Hematopoietic multipotent progenitor cell treated with erythropoietin and hydrocortisone succinate and interleukin-3 and kit ligand, for 15 days (in vitro differentiated cells): ENCODE data around the gene CD27.
"Not testable (repeated sequence)": the region's sequence is repeated elsewhere in the genome, so short reads cannot be mapped to it uniquely, and the experiment has no call there.

Experiments used
- DNase-seq: peaks from one replicate; pipeline ENCODE4 v3.0.0-alpha.2; 2015; ENCODE audit warnings: low spot score

The CD27 gene

DNA sequence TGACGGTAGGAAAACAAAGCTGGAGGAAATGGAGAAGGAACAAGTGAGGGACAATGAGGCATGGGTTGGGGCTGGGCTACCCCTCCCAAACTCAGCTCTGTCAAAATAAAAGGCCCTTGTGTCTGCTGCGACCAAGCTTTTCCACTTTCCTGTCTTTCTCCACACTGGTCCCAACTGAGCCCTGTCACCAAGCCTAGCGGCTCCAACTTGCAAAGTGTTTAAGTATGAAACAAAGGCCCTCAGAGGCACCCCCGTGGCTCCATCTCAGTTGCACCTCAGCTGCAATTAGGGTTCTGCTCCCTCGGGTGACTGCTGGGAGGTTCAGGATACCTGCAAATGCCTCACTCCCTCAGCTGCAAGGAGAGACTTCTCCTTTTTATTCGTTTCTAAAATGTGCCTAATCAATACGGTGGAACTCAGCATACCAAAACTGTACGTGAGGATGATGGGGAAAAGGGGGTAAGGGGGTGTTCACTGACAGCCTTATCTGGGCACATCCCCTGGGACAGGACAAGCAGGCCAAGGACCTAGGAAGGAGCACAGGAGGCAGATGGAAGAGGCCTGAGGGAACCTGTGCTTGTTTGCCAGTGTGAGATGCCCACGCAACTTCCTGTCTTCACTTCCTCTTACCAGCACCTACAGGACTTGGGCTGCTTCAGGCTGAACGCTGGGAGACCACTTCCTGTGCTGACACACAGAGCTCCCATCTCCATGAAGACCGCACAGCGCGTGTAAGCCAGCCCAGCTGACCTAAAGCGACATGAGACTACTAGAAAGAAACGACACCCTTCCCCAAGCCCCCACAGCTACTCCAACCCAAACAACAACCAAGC is 16.9 kb downstream of the CD27 start:
- no peak for DNase-seq

DNA sequence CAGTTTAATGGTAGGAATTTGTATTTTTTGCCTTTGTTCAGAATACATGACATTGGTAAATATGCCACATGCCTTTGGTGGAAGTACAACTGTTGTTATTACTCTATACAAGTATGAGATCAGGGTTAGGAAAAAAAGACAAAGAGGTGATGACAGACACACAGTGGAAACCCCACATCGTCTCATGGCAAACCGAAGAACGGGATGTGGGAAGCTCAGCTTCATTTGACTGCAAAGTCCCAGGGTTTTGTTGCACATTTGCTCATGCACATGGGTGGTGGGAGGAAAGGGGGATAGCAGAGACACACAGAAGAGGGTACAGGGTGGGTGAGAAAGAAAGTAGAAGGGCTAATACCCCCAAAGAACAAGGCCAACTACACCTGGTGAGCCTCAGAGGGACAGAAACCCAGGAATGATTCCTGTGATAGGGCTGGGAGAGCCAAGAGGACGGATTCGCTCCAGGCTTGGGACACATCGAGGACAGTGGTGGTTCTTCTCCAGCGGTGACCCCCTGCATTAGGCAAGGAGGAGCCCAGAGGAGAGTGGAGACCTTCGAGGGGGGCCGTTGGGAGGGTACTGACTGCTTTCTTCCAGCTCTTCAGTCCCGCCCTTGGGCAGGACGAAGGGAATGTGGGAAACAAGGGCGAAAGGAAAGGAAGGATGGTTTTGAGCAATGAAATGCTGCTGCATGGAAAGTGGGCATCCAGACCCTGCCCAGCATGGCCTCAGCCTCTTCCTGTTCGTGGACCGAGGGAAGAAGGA is 17.7 kb downstream of the CD27 start:
- no peak for DNase-seq

DNA sequence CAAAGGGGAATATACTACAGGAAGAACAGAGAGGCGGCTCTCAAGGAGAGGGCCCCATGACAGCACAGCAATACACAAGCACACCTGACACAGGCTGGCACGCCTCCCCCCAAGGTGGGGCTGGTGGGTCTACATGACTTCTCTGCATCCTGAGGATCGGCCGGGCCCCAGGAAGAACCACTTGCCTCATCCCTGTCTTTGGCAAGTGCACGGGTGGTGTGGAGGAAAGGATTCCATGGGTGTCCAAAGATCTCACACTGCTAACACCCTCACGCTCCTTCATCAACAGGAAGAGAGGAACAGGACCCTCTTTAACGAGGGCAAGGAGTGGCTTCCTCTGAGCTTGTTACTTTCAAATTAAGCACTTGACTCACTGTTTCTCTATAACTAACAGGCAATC is 18.5 kb downstream of the CD27 start:
- DNase-seq: no peak

GRCh38 chr12:6463858-6464257 is 19.1 kb downstream of the CD27 start:
- no peak for DNase-seq

DNA sequence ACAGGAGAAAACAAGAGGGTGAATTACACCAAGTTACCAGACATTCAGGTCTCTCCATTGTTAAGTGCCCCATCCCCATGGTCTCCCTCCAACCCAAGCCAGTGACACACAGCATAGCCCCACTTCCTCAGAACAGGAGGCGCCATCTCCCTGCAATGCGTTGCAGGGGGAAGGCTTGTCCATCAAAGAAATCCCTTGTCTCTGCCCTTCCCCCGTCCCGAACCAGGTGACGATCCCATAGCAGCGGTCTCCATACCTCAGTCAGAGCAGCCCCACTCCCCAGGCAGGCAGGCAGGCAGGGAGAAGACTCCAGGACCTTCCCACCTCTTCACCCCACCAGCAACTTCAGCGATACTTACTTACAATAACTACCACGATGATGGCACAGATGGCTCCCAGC is 19.8 kb downstream of the CD27 start:
- DNase-seq: no peak

GRCh38 chr12:6465467-6466183 is 20.9 kb downstream of the CD27 start:
- DNase-seq: peak; percentile 82

- DNase-seq: no peak
These were observed 21.4 kb downstream of the CD27 start for GRCh38 chr12:6466184-6466573.

DNA sequence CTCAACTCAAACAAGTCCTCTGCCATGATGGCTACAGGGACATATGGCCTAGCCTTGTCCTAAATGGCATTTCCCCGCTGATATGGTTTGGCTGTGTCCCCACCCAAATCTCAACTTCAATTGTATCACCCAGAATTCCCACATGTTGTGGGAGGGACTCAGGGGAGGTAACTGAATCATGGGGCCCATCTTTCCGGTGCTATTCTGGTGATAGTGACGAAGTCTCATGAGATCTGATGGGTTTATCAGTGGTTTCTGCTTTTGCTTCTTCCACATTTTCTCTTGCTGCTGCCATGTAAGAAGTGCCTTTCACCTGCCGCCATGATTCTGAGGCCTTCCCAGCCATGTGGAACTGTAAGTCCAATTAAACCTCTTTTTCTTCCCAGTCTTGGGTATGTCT is 22.0 kb downstream of the CD27 start:
- not testable (repeated sequence) for DNase-seq

- not testable (repeated sequence) for DNase-seq
These were observed 23.0 kb downstream of the CD27 start for GRCh38 chr12:6467571-6468282.

DNA sequence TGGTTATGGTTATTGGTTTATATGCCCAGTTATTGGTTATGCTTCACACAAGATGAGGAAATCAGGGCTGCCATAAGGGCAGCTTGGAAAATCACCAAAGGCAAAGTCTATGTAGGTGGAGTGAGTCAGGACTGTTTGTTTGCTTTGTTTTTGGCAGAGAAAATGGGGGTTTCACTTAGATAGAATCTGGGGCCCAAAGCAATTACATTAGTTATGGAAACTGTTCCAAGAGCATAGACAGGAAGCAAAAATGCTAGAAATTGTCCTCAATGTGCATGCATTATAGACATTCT is 23.5 kb downstream of the CD27 start:
- DNase-seq: no peak

DNA sequence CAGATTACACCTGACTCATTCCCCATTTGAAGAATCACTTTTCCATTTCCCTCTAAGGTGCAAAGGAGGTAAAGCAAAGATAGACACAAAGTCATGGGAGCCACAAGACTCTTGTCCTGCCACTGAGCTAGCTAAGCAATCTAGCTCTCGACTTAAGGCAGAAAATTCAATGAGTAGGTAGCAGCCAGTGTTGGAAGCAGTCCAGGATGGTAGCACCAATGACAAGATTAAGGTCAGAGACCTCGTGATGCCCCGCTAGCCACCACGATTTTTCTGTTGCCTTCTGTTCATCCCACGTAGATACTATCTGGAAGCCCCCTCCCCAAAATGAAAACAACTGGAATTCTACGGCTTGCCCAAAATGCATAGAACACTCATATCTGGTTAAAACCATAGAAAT is 24.3 kb downstream of the CD27 start:
- DNase-seq: no peak

GRCh38 chr12:6469609-6470374 is 25.0 kb downstream of the CD27 start:
- DNase-seq: no peak

DNA sequence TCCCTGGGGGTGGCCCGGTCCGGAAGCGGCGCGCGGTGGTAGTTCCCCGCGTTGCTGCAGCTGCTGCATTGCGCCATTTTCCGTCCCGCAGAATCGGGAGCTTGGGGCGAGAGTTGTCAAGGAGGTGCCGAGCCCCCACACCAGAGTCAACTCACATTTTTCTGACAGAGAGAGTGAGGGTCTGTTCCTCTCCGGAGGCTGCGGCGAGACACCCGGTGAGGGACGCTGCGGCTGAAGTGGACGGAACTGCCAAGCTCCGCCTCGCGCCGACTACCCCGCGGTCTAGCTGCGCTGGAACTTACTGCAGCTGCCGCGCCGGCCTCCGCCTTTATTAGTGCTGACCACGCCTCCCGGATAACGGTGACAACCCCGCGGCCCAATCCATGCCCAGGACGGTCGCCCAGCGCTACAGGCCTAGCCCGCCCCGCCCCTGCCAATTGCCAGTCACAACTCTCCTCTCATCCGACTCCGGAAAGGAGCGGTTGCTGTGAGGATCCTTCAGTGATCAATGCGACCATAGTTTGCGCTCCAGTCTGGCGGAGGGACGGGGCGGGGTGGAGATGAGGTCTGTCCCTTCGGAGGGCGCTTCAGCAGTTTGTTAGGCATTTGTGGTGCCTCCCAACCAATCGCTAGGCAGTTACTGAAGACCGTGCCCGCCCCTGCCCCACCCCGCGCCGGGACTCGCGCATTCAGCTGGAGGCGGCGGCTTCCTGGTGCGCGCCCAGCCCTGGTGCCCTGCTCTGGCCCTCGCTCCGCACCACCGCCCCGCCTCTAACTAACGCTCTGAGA is 25.8 kb downstream of the CD27 start, which contains the start of gene VAMP1:
Gene VAMP1, minus strand, starts transcription at position 303 of the 789 bp plus-strand sequence. Its CDS starts 146 bp downstream, at position 157.
- peak; percentile 96 for DNase-seq

- DNase-seq: no peak
These were observed 27.2 kb downstream of the CD27 start for GRCh38 chr12:6471989-6472360.

DNA sequence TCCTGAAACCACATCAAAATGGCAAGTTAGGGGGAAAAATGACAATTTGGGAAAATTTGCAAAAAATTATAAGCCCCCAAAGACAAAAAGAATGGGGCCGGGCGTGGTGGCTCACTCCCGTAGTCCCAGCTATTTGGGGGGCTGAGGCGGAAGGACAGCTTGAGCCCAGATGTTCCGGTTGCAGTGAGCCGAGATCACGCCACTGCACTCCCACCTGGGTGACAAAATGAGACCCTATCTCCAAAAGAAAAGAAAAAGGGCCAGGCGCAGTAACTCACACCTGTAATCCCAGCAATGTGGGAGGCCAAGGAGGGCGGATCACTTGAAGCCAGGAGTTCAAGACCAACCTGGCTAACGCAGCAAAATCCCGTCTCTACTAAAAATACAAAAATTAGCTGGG is 27.7 kb downstream of the CD27 start:
- DNase-seq: no peak

GRCh38 chr12:6475233-6475975 is 30.6 kb downstream of the CD27 start:
- DNase-seq: not testable (repeated sequence)

GRCh38 chr12:6476489-6476888 is 31.7 kb downstream of the CD27 start:
- no peak for DNase-seq

- DNase-seq: not testable (repeated sequence)
These were observed 33.0 kb downstream of the CD27 start for GRCh38 chr12:6477601-6478377.

GRCh38 chr12:6478416-6478815 is 33.7 kb downstream of the CD27 start:
- DNase-seq: no peak
